HG03575 (cell line): ENCODE measurements around the gene PGAP3.

Source experiments
- ATAC-seq: cut with Tn5 transposase; IDR thresholded peaks from one replicate; pipeline ENCODE4 v1.9.1; 2021; ENCODE audit not compliant: unreplicated experiment, insufficient number of reproducible peaks, low FRiP score; ENCODE audit errors: extremely low read depth

Gene PGAP3

DNA sequence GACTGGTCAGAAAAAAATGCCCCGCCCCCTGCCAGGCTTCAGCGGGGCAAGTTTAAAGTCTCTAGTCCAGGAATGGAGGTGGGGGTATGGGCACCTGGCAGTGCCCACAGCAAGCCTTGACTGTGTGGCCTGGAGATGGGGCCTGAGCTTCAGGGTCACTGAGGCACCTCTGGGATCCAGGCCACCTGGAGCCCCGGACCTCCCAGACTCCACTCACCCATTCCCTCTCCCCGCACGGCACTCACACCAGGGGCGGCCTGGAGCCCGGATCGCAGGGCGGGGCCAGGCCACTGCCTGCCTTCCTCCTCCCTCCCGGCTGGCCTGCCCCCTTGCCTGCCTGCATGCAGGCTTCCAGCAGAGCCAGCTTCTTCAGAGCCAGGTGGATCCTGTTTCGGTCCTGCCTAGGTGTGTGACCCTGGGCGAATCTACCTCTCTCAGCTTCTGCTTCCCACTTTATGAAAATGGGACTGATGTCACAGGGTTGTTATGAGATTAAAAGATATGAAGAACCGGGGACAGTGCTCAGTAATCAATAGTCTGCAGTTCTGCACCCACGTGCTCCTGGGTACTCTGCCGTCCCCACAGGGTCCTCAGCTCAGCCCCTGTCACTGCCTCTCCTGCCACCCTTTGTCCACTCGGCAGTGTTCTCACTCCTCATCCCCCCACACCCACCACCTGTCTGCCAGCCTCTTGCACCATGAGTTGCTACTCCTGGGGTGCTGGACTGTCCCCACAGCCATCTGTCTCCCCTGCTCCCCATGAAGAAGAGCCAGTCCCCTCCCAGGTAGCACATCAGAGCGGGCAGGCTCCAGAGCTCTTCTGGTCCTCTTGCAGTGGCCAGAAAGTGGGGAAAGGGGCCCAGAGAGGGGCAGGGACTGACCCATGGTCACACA is 23.9 kb downstream of the PGAP3 start:
- no peak for ATAC-seq

GRCh38 chr17:39663340-39663687 is 24.5 kb downstream of the PGAP3 start:
- ATAC-seq, result no peak

GRCh38 chr17:39662551-39663339 is 25.1 kb downstream of the PGAP3 start:
- no peak for ATAC-seq

DNA sequence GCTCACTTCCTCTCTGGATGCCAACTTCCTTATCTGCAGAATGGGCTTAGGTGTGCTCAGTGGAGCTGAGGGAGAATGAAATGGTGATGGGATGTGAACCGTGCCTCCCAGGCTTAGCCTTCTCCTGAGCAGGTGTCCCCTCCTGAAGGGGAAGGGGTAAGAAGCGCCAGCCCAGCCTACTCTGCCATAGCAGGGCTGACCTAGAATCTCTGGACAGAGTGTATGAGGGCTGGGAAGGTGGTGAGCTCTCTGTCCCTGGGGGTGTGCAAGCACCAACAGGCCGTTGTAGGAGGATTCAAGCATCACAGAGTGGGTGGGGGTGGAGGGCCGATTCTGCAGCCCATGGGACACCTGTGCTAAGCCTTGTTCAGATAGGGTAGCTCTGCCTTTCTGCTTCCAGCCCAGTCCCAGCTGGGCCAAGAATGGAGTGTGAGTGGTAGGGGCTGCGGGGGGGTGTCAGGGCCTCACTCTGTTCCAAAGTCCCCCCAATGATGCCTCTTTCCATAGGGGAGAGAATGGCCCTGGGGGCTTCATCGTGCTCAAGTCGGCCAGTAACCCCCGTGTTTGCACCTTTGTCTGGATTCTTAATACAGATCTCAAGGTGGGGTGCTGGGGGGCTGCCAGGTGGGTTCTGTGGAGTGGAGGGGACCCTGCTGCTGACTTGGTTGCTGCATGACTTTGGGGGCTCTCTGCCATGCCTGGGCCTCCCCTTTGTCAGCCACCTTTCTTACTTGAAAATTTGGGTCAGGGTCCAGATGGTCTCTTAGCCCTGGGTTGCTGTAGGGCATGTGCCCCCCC is 25.9 kb downstream of the PGAP3 start:
- no peak for ATAC-seq

- no peak for ATAC-seq
Observed at GRCh38 chr17:39660397-39661385, 27.2 kb downstream of the PGAP3 start.

GRCh38 chr17:39660011-39660360 is 27.9 kb downstream of the PGAP3 start:
- ATAC-seq, result no peak

- ATAC-seq, result no peak
Observed at GRCh38 chr17:39659279-39660010, 28.4 kb downstream of the PGAP3 start.

GRCh38 chr17:39658760-39659159 is 29.1 kb downstream of the PGAP3 start:
- no peak for ATAC-seq

DNA sequence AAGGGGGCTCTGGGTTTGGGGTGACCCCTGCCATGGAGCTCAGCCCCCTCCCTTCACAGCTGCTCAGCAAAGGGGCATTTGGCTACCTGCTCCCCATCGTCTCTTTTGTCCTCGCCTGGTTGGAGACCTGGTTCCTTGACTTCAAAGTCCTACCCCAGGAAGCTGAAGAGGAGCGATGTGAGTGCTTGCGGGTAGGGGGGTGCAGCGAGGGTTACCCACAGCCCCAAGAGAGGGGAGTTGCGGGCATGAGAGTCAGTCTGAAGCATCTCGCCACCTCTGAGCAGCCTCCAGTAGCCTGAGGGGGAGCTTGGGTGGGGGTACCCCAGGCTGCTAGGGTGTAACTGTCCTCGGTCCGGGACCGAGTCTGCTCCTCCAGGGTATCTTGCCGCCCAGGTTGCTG is 29.5 kb downstream of the PGAP3 start:
- ATAC-seq, result no peak

DNA sequence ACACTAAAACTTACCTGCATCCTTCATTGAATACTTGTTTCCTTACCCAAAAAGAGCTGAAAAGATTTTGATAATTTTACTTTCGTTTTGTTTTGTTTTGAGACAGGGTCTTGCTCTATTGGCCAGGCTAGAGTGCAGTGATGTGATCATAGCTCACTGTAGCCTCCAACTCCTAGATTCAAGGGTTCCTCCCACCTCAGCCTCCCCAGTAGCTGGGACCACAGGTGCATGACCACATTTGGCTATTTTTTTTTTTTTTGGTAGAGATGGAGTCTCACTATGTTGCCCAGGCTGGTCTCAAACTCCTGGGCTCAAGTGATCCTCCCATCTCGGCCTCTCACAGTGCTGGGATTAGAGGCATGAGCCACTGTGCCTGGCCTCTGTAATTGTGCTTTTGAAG is 32.8 kb downstream of the PGAP3 start:
- no peak for ATAC-seq

GRCh38 chr17:39653662-39654331 is 34.1 kb downstream of the PGAP3 start:
- no peak for ATAC-seq

GRCh38 chr17:39653316-39653661 is 34.6 kb downstream of the PGAP3 start:
- ATAC-seq, result no peak

DNA sequence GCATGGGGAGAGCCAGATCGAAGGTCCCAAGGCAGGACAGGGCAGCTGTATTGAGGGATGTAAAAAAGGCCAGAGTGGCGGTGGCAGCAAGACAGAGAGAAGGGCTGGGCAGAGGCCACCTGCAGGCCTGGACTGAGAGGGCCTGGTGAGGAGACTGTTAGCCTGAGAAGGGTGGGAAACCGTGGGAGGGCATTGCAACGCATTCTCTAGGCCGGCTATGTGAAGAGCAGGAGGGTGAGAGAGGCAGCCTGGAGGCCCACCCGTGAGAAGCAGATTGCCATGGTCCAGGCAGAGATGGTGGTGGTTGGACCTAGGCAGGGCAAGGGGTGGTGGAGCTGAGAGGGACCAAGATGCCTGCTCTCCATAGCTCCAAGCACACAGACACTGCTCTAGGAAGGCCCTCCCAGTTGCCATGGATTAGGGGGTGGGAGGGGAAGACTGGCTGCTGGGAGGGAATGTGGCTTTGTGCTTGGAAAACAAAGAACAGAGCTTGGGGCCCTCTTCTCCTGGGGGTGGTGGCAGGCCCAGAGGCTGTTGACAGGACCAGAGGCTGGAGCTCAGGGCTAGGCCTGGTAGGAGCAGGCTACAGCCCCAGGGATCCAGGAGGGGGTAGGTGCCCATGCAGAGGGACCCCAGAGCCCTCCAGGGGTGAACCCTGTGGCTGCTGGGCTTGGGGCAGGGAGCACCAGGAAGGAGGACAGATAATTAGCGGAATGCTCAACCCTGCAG is 35.1 kb downstream of the PGAP3 start:
- no peak for ATAC-seq

GRCh38 chr17:39651923-39652586 is 35.8 kb downstream of the PGAP3 start:
- ATAC-seq, result no peak

DNA sequence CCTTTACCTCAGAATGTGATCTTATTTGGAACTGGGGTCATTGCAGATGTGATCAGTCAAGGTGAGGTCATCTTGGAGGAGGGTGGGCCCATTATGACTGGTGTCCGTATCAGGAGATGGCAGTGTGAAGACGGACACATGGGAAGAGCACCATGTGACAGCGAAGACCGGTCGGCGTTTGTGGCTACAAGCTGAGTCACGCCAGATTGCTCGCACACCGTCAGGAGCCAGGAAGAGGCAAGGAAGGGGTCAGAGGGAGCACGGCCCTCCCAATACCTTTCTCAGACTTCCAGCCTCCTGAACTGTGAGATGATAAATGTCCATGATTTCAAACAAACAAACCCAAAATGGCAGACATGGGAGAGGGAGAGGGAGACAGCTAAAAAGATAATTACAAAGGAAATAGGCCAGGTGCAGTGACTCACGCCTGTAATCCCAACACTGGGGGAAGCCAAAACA is 37.7 kb downstream of the PGAP3 start:
- no peak for ATAC-seq

- ATAC-seq, result no peak
Observed at GRCh38 chr17:39648616-39649366, 39.1 kb downstream of the PGAP3 start.
